HUES6 (cell line): ENCODE results near the gene IDH1.
A peak's percentile ranks its signal among the peaks of the same experiment; 100 is the strongest.
"Not testable (repeated sequence)": the region's sequence is repeated elsewhere in the genome, so short reads cannot be mapped to it uniquely, and the experiment has no call there.

Source experiments
- H3K27ac ChIP-seq: 2 replicates; pipeline ENCODE4 v1.7.0; 2013; ENCODE audit warnings: low read depth, mild to moderate bottlenecking, low read length, inconsistent platforms
- H3K27me3 ChIP-seq: 2 replicates; pipeline ENCODE4 v1.6.1; 2013; ENCODE audit warnings: low read length; ENCODE audit not compliant: control insufficient read depth, insufficient read depth
- H3K36me3 ChIP-seq: 2 replicates; pipeline ENCODE4 v1.6.1; 2013; ENCODE audit warnings: low read length; ENCODE audit not compliant: control insufficient read depth, insufficient read depth
- H3K4me1 ChIP-seq: 2 replicates; pipeline ENCODE4 v1.6.1; 2013; ENCODE audit warnings: low read length; ENCODE audit not compliant: control insufficient read depth, insufficient read depth
- H3K4me3 ChIP-seq: 2 replicates; pipeline ENCODE4 v1.5.1; 2013; ENCODE audit warnings: low read depth, low read length
- H3K9ac ChIP-seq: one replicate; pipeline ENCODE4 v1.6.1; 2013; ENCODE audit warnings: mild to moderate bottlenecking, low read length
- H3K9me3 ChIP-seq: 2 replicates; pipeline ENCODE4 v1.6.1; 2013; ENCODE audit warnings: low read depth, low read length; ENCODE audit not compliant: control insufficient read depth, insufficient read depth

Gene IDH1

GRCh38 chr2:208278549-208278948, 23.7 kb upstream of the IDH1 start:
- peaks cover 98% of the 10 kb centered on the region for H3K36me3 ChIP-seq
- no peak overlapping the region for H3K27ac ChIP-seq
- H3K27me3 ChIP-seq: no peaks in the 10 kb centered on the region
- H3K4me3 ChIP-seq: no peak overlapping the region
- H3K9me3 ChIP-seq: no peaks in the 10 kb centered on the region
- no peaks in the 10 kb centered on the region for H3K4me1 ChIP-seq
- no peak overlapping the region for H3K9ac ChIP-seq

- Histone ChIP-seq H3K4me3 (no peak overlapping the region), H3K36me3 (peaks cover 87% of the 10 kb centered on the region), H3K9me3 (no peaks in the 10 kb centered on the region), H3K27me3 (no peaks in the 10 kb centered on the region), H3K9ac (no peak overlapping the region), H3K4me1 (no peaks in the 10 kb centered on the region), H3K27ac (no peak overlapping the region)
Observed at GRCh38 chr2:208274748-208275147, 19.9 kb upstream of the IDH1 start.

- Histone ChIP-seq H3K36me3 (peaks cover 31% of the 10 kb centered on the region), H3K27ac (no peak overlapping the region), H3K9me3 (no peaks in the 10 kb centered on the region), H3K27me3 (no peaks in the 10 kb centered on the region), H3K4me3 (no peak overlapping the region), H3K4me1 (peaks cover 13% of the 10 kb centered on the region; the same call in 1 of the 2 replicates), H3K9ac (no peak overlapping the region)
Observed at GRCh38 chr2:208269091-208269490, 14.2 kb upstream of the IDH1 start.

- no peak overlapping the region for H3K27ac ChIP-seq
- no peaks in the 10 kb centered on the region for H3K9me3 ChIP-seq
- no peaks in the 10 kb centered on the region for H3K27me3 ChIP-seq
- H3K36me3 ChIP-seq: peaks cover 23% of the 10 kb centered on the region
- peaks cover 13% of the 10 kb centered on the region; the same call in 1 of the 2 replicates for H3K4me1 ChIP-seq
- peak overlapping the region; percentile 76 for H3K4me3 ChIP-seq
- no peak overlapping the region for H3K9ac ChIP-seq
Observed at GRCh38 chr2:208268156-208268952, 13.5 kb upstream of the IDH1 start.

GRCh38 chr2:208267526-208267925, 12.7 kb upstream of the IDH1 start:
- not testable (repeated sequence) for H3K27me3 ChIP-seq, H3K9me3 ChIP-seq
- peak overlapping the region; percentile 76 for H3K4me3 ChIP-seq
- H3K27ac ChIP-seq: peak overlapping the region; percentile 19; the same call in 1 of the 2 replicates
- peaks cover 15% of the 10 kb centered on the region for H3K36me3 ChIP-seq
- peaks cover 13% of the 10 kb centered on the region; the same call in 1 of the 2 replicates for H3K4me1 ChIP-seq
- H3K9ac ChIP-seq: peak overlapping the region; percentile 75

GRCh38 chr2:208266936-208267335, 12.1 kb upstream of the IDH1 start:
- H3K9ac ChIP-seq: peak overlapping the region; percentile 75
- no peaks in the 10 kb centered on the region for H3K27me3 ChIP-seq
- H3K27ac ChIP-seq: peak overlapping the region; percentile 53; the same call in 1 of the 2 replicates
- peaks cover 13% of the 10 kb centered on the region; the same call in 1 of the 2 replicates for H3K4me1 ChIP-seq
- H3K36me3 ChIP-seq: peaks cover 11% of the 10 kb centered on the region
- H3K4me3 ChIP-seq: peak overlapping the region; percentile 76
- H3K9me3 ChIP-seq: no peaks in the 10 kb centered on the region

GRCh38 chr2:208266553-208266893, 11.7 kb upstream of the IDH1 start:
- peaks cover 13% of the 10 kb centered on the region; the same call in 1 of the 2 replicates for H3K4me1 ChIP-seq
- H3K36me3 ChIP-seq: peaks cover 7% of the 10 kb centered on the region
- peak overlapping the region; percentile 76 for H3K4me3 ChIP-seq

GRCh38 chr2:208265801-208266552, 11.1 kb upstream of the IDH1 start, which contains the start of gene PIKFYVE:
Gene PIKFYVE, plus strand, starts transcription at chr2:208266255. Its CDS starts 5,265 bp downstream, at chr2:208271520.
- Histone ChIP-seq H3K4me3 (peak within 1 kb of the TSS; percentile 76), H3K27ac (peak within 1 kb of the TSS; percentile 58), H3K36me3 (peaks cover 2% of the 10 kb centered on the region; the same call in 1 of the 2 replicates), H3K9me3 (no peaks in the 10 kb centered on the region), H3K27me3 (no peaks in the 10 kb centered on the region), H3K4me1 (peaks cover 13% of the 10 kb centered on the region; the same call in 1 of the 2 replicates), H3K9ac (peak within 1 kb of the TSS; percentile 75)

More at GRCh38 chr2:208266553-208266893, 11.7 kb upstream of the IDH1 start:
- Histone ChIP-seq H3K9me3 (no peaks in the 10 kb centered on the region), H3K9ac (peak overlapping the region; percentile 75), H3K27me3 (no peaks in the 10 kb centered on the region), H3K27ac (peak overlapping the region; percentile 53; the same call in 1 of the 2 replicates)

GRCh38 chr2:208265371-208265800, 10.5 kb upstream of the IDH1 start:
- peak overlapping the region; percentile 62 for H3K9ac ChIP-seq
- peaks cover 13% of the 10 kb centered on the region; the same call in 1 of the 2 replicates for H3K4me1 ChIP-seq
- peak overlapping the region; percentile 76 for H3K4me3 ChIP-seq
- H3K27ac ChIP-seq: peak overlapping the region; percentile 58
- H3K27me3 ChIP-seq: no peaks in the 10 kb centered on the region
- H3K36me3 ChIP-seq: no peaks in the 10 kb centered on the region
- no peaks in the 10 kb centered on the region for H3K9me3 ChIP-seq

GRCh38 chr2:208256849-208257813, 2.3 kb upstream of the IDH1 start:
- not testable (repeated sequence) for H3K4me3 ChIP-seq, H3K9me3 ChIP-seq, H3K4me1 ChIP-seq, H3K9ac ChIP-seq, H3K27ac ChIP-seq, H3K27me3 ChIP-seq
- H3K36me3 ChIP-seq: peaks cover 16% of the 10 kb centered on the region
